Testis (tissue), 3 donors: ENCODE data around the gene IZUMO4. TPM values are rescaled to one million over a fixed set of nuclear protein-coding genes. Genes with fewer than 3 reads are reported as not detected.
"Not testable (repeated sequence)": the region's sequence is repeated elsewhere in the genome, so short reads cannot be mapped to it uniquely, and the experiment has no call there.

Experiments
- DNase-seq: peaks from one replicate; pipeline ENCODE4 v3.0.0-alpha.2; 2019
- H3K27ac ChIP-seq, 2 donors: fragments of 200-600 bp; sonication (generic); one replicate each; pipeline ENCODE4 v1.5.1; 2019
- H3K27me3 ChIP-seq: fragments of 200-600 bp; sonication (generic); one replicate; pipeline ENCODE4 v1.5.1; 2019
- H3K36me3 ChIP-seq: fragments of 200-600 bp; sonication (generic); one replicate; pipeline ENCODE4 v1.5.1; 2017; ENCODE audit warnings: low read depth; ENCODE audit errors: missing control alignments
- H3K4me1 ChIP-seq: fragments of 200-600 bp; sonication (generic); one replicate; pipeline ENCODE4 v1.5.1; 2019
- H3K4me3 ChIP-seq, 2 donors: fragments of 200-600 bp; sonication (generic); one replicate each; pipeline ENCODE4 v1.5.1; 2017 to 2019
- H3K9me3 ChIP-seq: fragments of 200-600 bp; sonication (generic); one replicate; pipeline ENCODE4 v1.5.1; 2017
- CTCF ChIP-seq, 3 experiments: fragments of 450-650 bp in 2 of 3; fragments of 200-600 bp in 1 of 3; sonication (generic) in 1 of 3; IDR thresholded peaks; one replicate each; pipeline ENCODE4 v1.5.1; 2016 to 2019; ENCODE audit warnings: antibody characterized with exemption in 3 of 3, mild to moderate bottlenecking in 2 of 3, moderate library complexity in 1 of 3
- POLR2A ChIP-seq: fragments of 450-650 bp; IDR thresholded peaks from one replicate; pipeline ENCODE4 v1.6.1; 2017; ENCODE audit warnings: antibody characterized with exemption, mild to moderate bottlenecking, moderate library complexity
- WGBS, 2 donors: methylation state at CpG; one replicate each; pipeline ENCODE4 v1.1.5; 2018; 5-methylcytosine and 5-hydroxymethylcytosine counted together
- intact Hi-C: fragments of 100-400 bp; cut with DNase I; formaldehyde crosslinking; loops from one replicate; pipeline ENCODE4 v1.15.1; 2023; ENCODE audit warnings: low total_unique reads
- polyA plus RNA-seq: library from polyadenylated mRNA; stranded (reverse); fragments of 350-450 nt; fragmentation: Illumina TruSeq; extraction: RNeasy Lipid Tissue Mini Kit (QIAGEN cat#74804); gene quantifications from one replicate; pipeline ENCODE4 v1.2.3, GENCODE V29; 2014; ENCODE audit warnings: low read depth, low replicate concordance; ENCODE audit not compliant: insufficient read depth
- total RNA-seq, 2 donors: library from RNA; depleted of rRNA; stranded (reverse); fragments of >200 nt; gene quantifications; one replicate each; pipeline ENCODE4 v1.2.3, GENCODE V29; 2016

Gene IZUMO4
- total and polyA plus RNA-seq, 3 donors from 2014 or later, result 208 to 796 (median 276) TPM

- intact Hi-C loops, result no loop called here
- Histone ChIP-seq H3K4me1 (peaks cover 25% of the 10 kb centered on the region), H3K27ac (no peak overlapping the region), H3K27me3 (no peaks in the 10 kb centered on the region), H3K4me3 (no peak overlapping the region), H3K36me3 (no peaks in the 10 kb centered on the region), H3K9me3 (no peaks in the 10 kb centered on the region)
- no peak for DNase-seq
- TF ChIP-seq CTCF (IDR thresholded peaks at IDR 0.05) (no peak), POLR2A (no peak)
- 85 to 90% methylated on average over 4 to 13 of the region's 14 CpGs for whole genome bisulfite sequencing, 2 donors
These were observed 9.1 kb upstream of the IZUMO4 start for GRCh38 chr19:2087621-2088100.

- TF ChIP-seq POLR2A (no peak), CTCF (IDR thresholded peaks at IDR 0.05) (no peak)
- DNase-seq, result no peak
- Histone ChIP-seq H3K27me3 (no peaks in the 10 kb centered on the region), H3K27ac (peak overlapping the region; percentile 29 to 50), H3K4me3 (no peak overlapping the region), H3K36me3 (no peaks in the 10 kb centered on the region), H3K4me1 (peaks cover 30% of the 10 kb centered on the region), H3K9me3 (no peaks in the 10 kb centered on the region)
- WGBS, 2 donors, result 80 to 92% methylated on average over 7 to 16 of the region's 16 CpGs
- intact Hi-C loops, result no loop called here
These were observed 7.6 kb upstream of the IZUMO4 start for GRCh38 chr19:2089001-2089711.

- no peaks in the 10 kb centered on the region for H3K27me3 ChIP-seq
- H3K27ac ChIP-seq, result peak overlapping the region; percentile 29 to 50
- TF ChIP-seq POLR2A (no peak), CTCF (IDR thresholded peaks at IDR 0.05) (no peak)
- H3K36me3 ChIP-seq, result no peaks in the 10 kb centered on the region
- DNase-seq, result no peak
- no peaks in the 10 kb centered on the region for H3K9me3 ChIP-seq
- intact Hi-C loops, result no loop called here
- WGBS, 2 donors, result 65 to 79% methylated on average over 2 of the region's 2 CpGs
- H3K4me1 ChIP-seq, result peaks cover 36% of the 10 kb centered on the region
- H3K4me3 ChIP-seq, result no peak overlapping the region
These were observed 7.0 kb upstream of the IZUMO4 start for GRCh38 chr19:2089727-2090053.

GRCh38 chr19:2091926-2092525 is 4.7 kb upstream of the IZUMO4 start:
- H3K36me3 ChIP-seq, H3K9me3 ChIP-seq, H3K27me3 ChIP-seq, H3K4me3 ChIP-seq, DNase-seq, intact Hi-C loops: not testable (repeated sequence)
- Histone ChIP-seq H3K27ac (peak overlapping the region in 1 of 2 donors; percentile 95), H3K4me1 (peaks cover 37% of the 10 kb centered on the region)
- 87 to 92% methylated on average over 13 of the region's 13 CpGs for WGBS, 2 donors

GRCh38 chr19:2096034-2096479 is 658 bp upstream of the IZUMO4 start, which contains the start of gene MOB3A:
TSS of gene MOB3A (minus strand) at chr19:2096326. CDS start at chr19:2078560, 17,766 bp downstream.
- Histone ChIP-seq H3K9me3 (no peaks in the 10 kb centered on the region), H3K36me3 (no peaks in the 10 kb centered on the region), H3K27ac (peak within 1 kb of the TSS; percentile 35 to 95), H3K27me3 (no peaks in the 10 kb centered on the region), H3K4me1 (peaks cover 28% of the 10 kb centered on the region), H3K4me3 (peak within 1 kb of the TSS; percentile 68 to 87)
- WGBS, 2 donors, result 0% methylated on average over 54 of the region's 56 CpGs; no CpG with 5 or more reads in 1 of the 2 donors
- intact Hi-C loops, result no loop called here
- DNase-seq, result no peak
- TF ChIP-seq POLR2A (no peak), CTCF (IDR thresholded peaks at IDR 0.05) (peak; percentile 43 to 88 (median 66))
